ENCODE data around the gene RIGI. TPM values are rescaled to one million over a fixed set of nuclear protein-coding genes. Genes with fewer than 3 reads are reported as not detected.

Gene RIGI
- total and polyA plus RNA-seq, 10 of the 15 experiments (the other 5 are each of a cell fraction or from before 2014, with no cell fraction given), result 5.3 to 15.2 (median 9.1) TPM

GRCh38 chr9:32565967-32566366 is 40.0 kb upstream of the RIGI start:
- ATAC-seq (no peak; the same call in 2 of the 3 replicates), FAIRE-seq (no peak), DNase-seq (ENCODE audit: low read depth, low spot score) (no peak)
- Histone ChIP-seq H3K36me3 (ENCODE audit: control insufficient read depth in 2 of 2, insufficient read depth in 2 of 2, low read length in 1 of 2) (peaks cover 9 to 13% of the 10 kb centered on the region in 2 experiments), H2AFZ (ENCODE audit: control insufficient read depth, low read depth, low read length) (no peak overlapping the region), H3K4me2 (ENCODE audit: control insufficient read depth, insufficient read depth) (no peak overlapping the region), H3K4me3 (no peak overlapping the region), H3K27ac (ENCODE audit: control insufficient read depth, insufficient read depth) (no peak overlapping the region), H3K9ac (ENCODE audit: control insufficient read depth, insufficient read depth, low read length) (no peak overlapping the region), H4K20me1 (ENCODE audit: control insufficient read depth, insufficient read depth) (no peaks in the 10 kb centered on the region), H3K79me2 (ENCODE audit: control insufficient read depth, insufficient read depth, low read length) (peaks cover 13% of the 10 kb centered on the region), H3K9me3 (replicated peaks; ENCODE audit: control insufficient read depth, insufficient read depth, low read length) (no peaks in the 10 kb centered on the region), H3K27me3 (replicated peaks in 1 of 2; ENCODE audit: control insufficient read depth in 2 of 2, insufficient read depth in 2 of 2, low read length in 1 of 2) (no peaks in the 10 kb centered on the region), H3K4me1 (ENCODE audit: control insufficient read depth, insufficient read depth, low read length) (no peaks in the 10 kb centered on the region; the same call in 1 of the 2 replicates)
- ChIA-PET CTCF (interaction anchor here (1.1 to 5.4 kb wide), 4 partner anchors 14 to 187 kb away, joined by 3 to 21 read pairs (median 4); no protein-coding TSS in a partner anchor), RAD21 (ENCODE audit: unreplicated experiment) (no interaction called here), POLR2A (no interaction called here), SMC1A (ENCODE audit: uncharacterized antibody, unreplicated experiment) (interaction anchor here (0.6 to 0.9 kb wide), 2 partner anchors 189 to 844 kb away, joined by 4 to 5 read pairs; no protein-coding TSS in a partner anchor)
- WGBS (ENCODE audit: insufficient coverage, insufficient replicate concordance, low lambda C conversion rate, missing lambda C conversion rate), result 61% methylated on average over 6 of the region's 6 CpGs
- in situ Hi-C loops (cut with MboI) (no loop called here), intact Hi-C loops (cut with micrococcal nuclease; ENCODE audit: unreplicated experiment) (no loop called here)
- no TSS peak for BruUV-seq (replicated peaks)
- TF ChIP-seq ZNF217 (IDR thresholded peaks at IDR 0.05) (no peak), SPI1 (IDR thresholded peaks at IDR 0.05; ENCODE audit: borderline replicate concordance, insufficient read depth, low read depth, low read length) (peak; percentile 71)

GRCh38 chr9:32558408-32558934 is 32.5 kb upstream of the RIGI start:
- CTCF ChIA-PET, result interaction anchor here (0.9 to 1.7 kb wide), 4 partner anchors 10 to 32 kb away, joined by 3 to 7 read pairs (median 6); partner anchors contain the start of gene RIGI
- H3K9me3 ChIP-seq (replicated peaks; ENCODE audit: control insufficient read depth, insufficient read depth, low read length), result no peaks in the 10 kb centered on the region
- no peaks in the 10 kb centered on the region for H3K27me3 ChIP-seq (replicated peaks in 1 of 2; ENCODE audit: control insufficient read depth in 2 of 2, insufficient read depth in 2 of 2, low read length in 1 of 2)
- SMC1A ChIA-PET (ENCODE audit: uncharacterized antibody, unreplicated experiment), result interaction anchor here (0.7 to 3.5 kb wide), 5 partner anchors 8 to 883 kb away, joined by 3 to 9 read pairs (median 5); no protein-coding TSS in a partner anchor
- no peaks in the 10 kb centered on the region for H3K36me3 ChIP-seq (ENCODE audit: control insufficient read depth in 2 of 2, insufficient read depth in 2 of 2, low read length in 1 of 2)
- H3K9ac ChIP-seq (ENCODE audit: control insufficient read depth, insufficient read depth, low read length), result 0 out of 2 replicates have a peak overlapping the region, but pooled peaks have one; percentile 2
- FAIRE-seq (no peak), ATAC-seq (no peak), DNase-seq (ENCODE audit: low read depth, low spot score) (no peak)
- peaks cover 18% of the 10 kb centered on the region for H3K4me1 ChIP-seq (ENCODE audit: control insufficient read depth, insufficient read depth, low read length)
- POLR2A ChIA-PET, result interaction anchor here (1.3 to 1.5 kb wide), 3 partner anchors 8 to 442 kb away, joined by 4 to 7 read pairs (median 5); partner anchors contain the start of gene RIGI
- H4K20me1 ChIP-seq (ENCODE audit: control insufficient read depth, insufficient read depth), result no peaks in the 10 kb centered on the region
- H2AFZ ChIP-seq (ENCODE audit: control insufficient read depth, low read depth, low read length), result peak overlapping the region; percentile 10; the same call in 1 of the 2 replicates
- in situ Hi-C loops (cut with MboI), result no loop called here
- intact Hi-C loops (cut with micrococcal nuclease; ENCODE audit: unreplicated experiment), result no loop called here
- no TSS peak for BruUV-seq (replicated peaks)
- peaks cover 2% of the 10 kb centered on the region; the same call in 1 of the 2 replicates for H3K79me2 ChIP-seq (ENCODE audit: control insufficient read depth, insufficient read depth, low read length)
- 5% methylated on average over 3 of the region's 3 CpGs for WGBS (ENCODE audit: insufficient coverage, insufficient replicate concordance, low lambda C conversion rate, missing lambda C conversion rate)
- H3K27ac ChIP-seq (ENCODE audit: control insufficient read depth, insufficient read depth), result peak overlapping the region; percentile 35
- RAD21 ChIA-PET (ENCODE audit: unreplicated experiment), result interaction anchor here (0.5 to 1.0 kb wide), 2 partner anchors 174 to 1277 kb away, joined by 3 read pairs; partner anchors contain the start of gene ACO1
- peak overlapping the region; percentile 38; the same call in 1 of the 2 replicates for H3K4me2 ChIP-seq (ENCODE audit: control insufficient read depth, insufficient read depth)
- H3K4me3 ChIP-seq, result no peak overlapping the region
- no peak for TF ChIP-seq SUPT20H (IDR thresholded peaks at IDR 0.05; ENCODE audit: borderline replicate concordance, control insufficient read depth, low read depth, low read length)
- TF ChIP-seq SIX5 (IDR thresholded peaks at IDR 0.05; ENCODE audit: low read depth, low read length, severe bottlenecking), result no peak
- TF ChIP-seq EP300 (IDR thresholded peaks at IDR 0.05; ENCODE audit: borderline replicate concordance in 1 of 2, control insufficient read depth in 1 of 2, low read depth in 2 of 2, low read length in 2 of 2), result no peak
- no peak for TF ChIP-seq POU2F2 (IDR thresholded peaks at IDR 0.05; ENCODE audit: borderline replicate concordance, low read depth, low read length)
- peak in 1 of 2 experiments; percentile 20; a peak in 1 of 4 replicates for TF ChIP-seq IKZF2 (IDR thresholded peaks at IDR 0.05)
- peak; percentile 35; the same call in 1 of the 2 replicates for TF ChIP-seq SPI1 (IDR thresholded peaks at IDR 0.05; ENCODE audit: borderline replicate concordance, insufficient read depth, low read depth, low read length)
- peak; percentile 60 for TF ChIP-seq CREB1 (IDR thresholded peaks at IDR 0.05; ENCODE audit: low read depth)
- TF ChIP-seq GABPA (IDR thresholded peaks at IDR 0.05; ENCODE audit: low read depth), result 0 out of 2 replicates have a peak, but pooled peaks have one; percentile 24
- TF ChIP-seq CUX1 (IDR thresholded peaks at IDR 0.05; ENCODE audit: insufficient replicate concordance, low read depth, low read length), result no peak

Measured in GM12878 (cell line).